ENCODE measurements around the gene CTSS. TPM values are rescaled to one million over a fixed set of nuclear protein-coding genes. Genes with fewer than 3 reads are reported as not detected.

Gene CTSS
- total and polyA plus RNA-seq, 9 donors: 8.7 to 131 (median 13.6) TPM

- intact Hi-C loops (cut with DNase I): no loop called here
- no peak for TF ChIP-seq POLR2A (IDR thresholded peaks at IDR 0.05)
- TF ChIP-seq EP300 (IDR thresholded peaks at IDR 0.05): no peak
- no peak for TF ChIP-seq CTCF (IDR thresholded peaks at IDR 0.05)
- Histone ChIP-seq H3K27me3 (no peaks in the 10 kb centered on the region), H3K27ac (no peak overlapping the region), H3K4me1 (ENCODE audit: insufficient read depth) (peaks cover 4% of the 10 kb centered on the region), H3K9me3 (no peaks in the 10 kb centered on the region), H3K36me3 (no peaks in the 10 kb centered on the region), H3K4me3 (no peak overlapping the region)
- no peak for DNase-seq
- 73 to 84% (median 78%) methylated on average over 1 of the region's 1 CpG for WGBS, 3 donors
These were observed 27.6 kb upstream of the CTSS start for GRCh38 chr1:150793221-150793620.

- peaks cover 4% of the 10 kb centered on the region for H3K4me1 ChIP-seq (ENCODE audit: insufficient read depth)
- H3K36me3 ChIP-seq: no peaks in the 10 kb centered on the region
- 96 to 98% (median 96%) methylated on average over 4 of the region's 4 CpGs for WGBS, 3 donors
- TF ChIP-seq EP300 (IDR thresholded peaks at IDR 0.05): no peak
- no peak for TF ChIP-seq CTCF (IDR thresholded peaks at IDR 0.05)
- TF ChIP-seq POLR2A (IDR thresholded peaks at IDR 0.05): no peak
- intact Hi-C loops (cut with DNase I): no loop called here
- H3K27me3 ChIP-seq: no peaks in the 10 kb centered on the region
- no peak for DNase-seq
- H3K4me3 ChIP-seq: no peak overlapping the region
- H3K9me3 ChIP-seq: no peaks in the 10 kb centered on the region
- no peak overlapping the region for H3K27ac ChIP-seq
These were observed 26.0 kb upstream of the CTSS start for GRCh38 chr1:150791585-150791984.

GRCh38 chr1:150789396-150789795, 23.8 kb upstream of the CTSS start:
- H3K4me1 ChIP-seq (ENCODE audit: insufficient read depth): peaks cover 4% of the 10 kb centered on the region
- no peaks in the 10 kb centered on the region for H3K9me3 ChIP-seq
- H3K27ac ChIP-seq: no peak overlapping the region
- H3K4me3 ChIP-seq: no peak overlapping the region
- no peaks in the 10 kb centered on the region for H3K36me3 ChIP-seq
- DNase-seq: peak in 3 of 5 donors; percentile 23 to 41 (median 40)
- intact Hi-C loops (cut with DNase I): no loop called here
- TF ChIP-seq EP300 (IDR thresholded peaks at IDR 0.05) (no peak), CTCF (IDR thresholded peaks at IDR 0.05) (no peak), POLR2A (IDR thresholded peaks at IDR 0.05) (no peak)
- no peaks in the 10 kb centered on the region for H3K27me3 ChIP-seq
- WGBS, 3 donors: 47 to 65% (median 58%) methylated on average over 4 of the region's 4 CpGs

- Histone ChIP-seq H3K27me3 (no peaks in the 10 kb centered on the region), H3K4me1 (ENCODE audit: insufficient read depth) (peaks cover 4% of the 10 kb centered on the region), H3K27ac (no peak overlapping the region), H3K9me3 (no peaks in the 10 kb centered on the region), H3K36me3 (no peaks in the 10 kb centered on the region), H3K4me3 (no peak overlapping the region)
- intact Hi-C loops (cut with DNase I): no loop called here
- 30 to 60% (median 46%) methylated on average over 4 of the region's 4 CpGs for WGBS, 3 donors
- TF ChIP-seq EP300 (IDR thresholded peaks at IDR 0.05): no peak
- TF ChIP-seq CTCF (IDR thresholded peaks at IDR 0.05): no peak
- no peak for TF ChIP-seq POLR2A (IDR thresholded peaks at IDR 0.05)
- no peak for DNase-seq
These were observed 23.4 kb upstream of the CTSS start for GRCh38 chr1:150788946-150789345.

GRCh38 chr1:150787455-150787854, 21.9 kb upstream of the CTSS start:
- no peak for TF ChIP-seq POLR2A (IDR thresholded peaks at IDR 0.05)
- intact Hi-C loops (cut with DNase I): no loop called here
- peaks cover 4% of the 10 kb centered on the region for H3K4me1 ChIP-seq (ENCODE audit: insufficient read depth)
- DNase-seq: no peak
- H3K27me3 ChIP-seq: no peaks in the 10 kb centered on the region
- no peak overlapping the region for H3K4me3 ChIP-seq
- peak overlapping the region in 1 of 2 donors; percentile 24 for H3K27ac ChIP-seq
- no peaks in the 10 kb centered on the region for H3K36me3 ChIP-seq
- no peaks in the 10 kb centered on the region for H3K9me3 ChIP-seq

Measured in ovary (tissue), 9 donors.